Ishikawa (cell line): Measurements from ENCODE around the gene RAB3C.

ENCODE experiments used
- EGR1 ChIP-seq: IDR thresholded peaks from 2 replicates; pipeline ENCODE4 v1.6.1; 2012
- EP300 ChIP-seq: IDR thresholded peaks from 2 replicates; pipeline ENCODE4 v1.6.1; 2012; ENCODE audit warnings: borderline replicate concordance
- RAD21 ChIP-seq: IDR thresholded peaks from 2 replicates; pipeline ENCODE4 v1.6.1; 2012; ENCODE audit warnings: low read depth
- REST ChIP-seq: IDR thresholded peaks from 2 replicates; pipeline ENCODE4 v1.6.1; 2012; ENCODE audit warnings: low read depth, mild to moderate bottlenecking
- USF1 ChIP-seq: IDR thresholded peaks from 2 replicates; pipeline ENCODE4 v1.6.1; 2012

GRCh38 chr5:58739051-58739450 is 156.2 kb downstream of the RAB3C start:
- no peak for TF ChIP-seq EGR1
- no peak for TF ChIP-seq USF1
- TF ChIP-seq RAD21 = no peak
- no peak for TF ChIP-seq REST
- TF ChIP-seq EP300 = no peak
